Measurements from ENCODE around the gene RCCD1. TPM values are rescaled to one million over a fixed set of nuclear protein-coding genes. Genes with fewer than 3 reads are reported as not detected.

RCCD1 gene
- total RNA-seq, 1 experiment from 2014 or later: 29.0 TPM

DNA sequence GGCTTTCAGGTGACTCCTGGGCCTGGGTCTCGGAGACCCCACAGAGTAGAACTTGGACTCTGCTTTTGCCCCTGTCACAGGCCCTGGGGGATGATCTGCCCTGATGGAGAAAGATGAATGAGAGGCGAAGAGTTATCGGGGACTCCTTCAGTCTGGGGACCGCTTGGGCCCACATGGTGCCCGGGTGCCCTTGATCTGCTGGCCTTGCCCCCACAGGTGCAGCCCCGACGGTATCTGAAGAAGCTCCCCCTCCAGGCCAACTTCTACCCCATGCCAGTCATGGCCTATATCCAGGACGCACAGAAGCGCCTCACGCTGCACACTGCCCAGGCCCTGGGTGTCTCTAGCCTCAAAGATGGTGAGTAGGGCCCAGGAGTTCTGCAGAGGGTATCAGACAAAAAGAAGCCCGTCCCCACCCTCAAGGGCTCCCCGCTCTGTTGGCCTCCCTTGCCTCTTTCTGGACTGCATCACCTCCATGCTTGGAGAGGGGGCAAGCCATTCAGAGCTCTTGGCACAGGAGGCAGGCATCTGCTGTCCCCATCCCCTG lies 41.2 kb upstream of the RCCD1 start:
- BruUV-seq (replicated peaks): no TSS peak
- TF ChIP-seq, protein P1, sequence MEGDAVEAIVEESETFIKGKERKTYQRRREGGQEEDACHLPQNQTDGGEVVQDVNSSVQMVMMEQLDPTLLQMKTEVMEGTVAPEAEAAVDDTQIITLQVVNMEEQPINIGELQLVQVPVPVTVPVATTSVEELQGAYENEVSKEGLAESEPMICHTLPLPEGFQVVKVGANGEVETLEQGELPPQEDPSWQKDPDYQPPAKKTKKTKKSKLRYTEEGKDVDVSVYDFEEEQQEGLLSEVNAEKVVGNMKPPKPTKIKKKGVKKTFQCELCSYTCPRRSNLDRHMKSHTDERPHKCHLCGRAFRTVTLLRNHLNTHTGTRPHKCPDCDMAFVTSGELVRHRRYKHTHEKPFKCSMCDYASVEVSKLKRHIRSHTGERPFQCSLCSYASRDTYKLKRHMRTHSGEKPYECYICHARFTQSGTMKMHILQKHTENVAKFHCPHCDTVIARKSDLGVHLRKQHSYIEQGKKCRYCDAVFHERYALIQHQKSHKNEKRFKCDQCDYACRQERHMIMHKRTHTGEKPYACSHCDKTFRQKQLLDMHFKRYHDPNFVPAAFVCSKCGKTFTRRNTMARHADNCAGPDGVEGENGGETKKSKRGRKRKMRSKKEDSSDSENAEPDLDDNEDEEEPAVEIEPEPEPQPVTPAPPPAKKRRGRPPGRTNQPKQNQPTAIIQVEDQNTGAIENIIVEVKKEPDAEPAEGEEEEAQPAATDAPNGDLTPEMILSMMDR (IDR thresholded peaks at IDR 0.05; ENCODE audit: unreplicated experiment): no peak

DNA sequence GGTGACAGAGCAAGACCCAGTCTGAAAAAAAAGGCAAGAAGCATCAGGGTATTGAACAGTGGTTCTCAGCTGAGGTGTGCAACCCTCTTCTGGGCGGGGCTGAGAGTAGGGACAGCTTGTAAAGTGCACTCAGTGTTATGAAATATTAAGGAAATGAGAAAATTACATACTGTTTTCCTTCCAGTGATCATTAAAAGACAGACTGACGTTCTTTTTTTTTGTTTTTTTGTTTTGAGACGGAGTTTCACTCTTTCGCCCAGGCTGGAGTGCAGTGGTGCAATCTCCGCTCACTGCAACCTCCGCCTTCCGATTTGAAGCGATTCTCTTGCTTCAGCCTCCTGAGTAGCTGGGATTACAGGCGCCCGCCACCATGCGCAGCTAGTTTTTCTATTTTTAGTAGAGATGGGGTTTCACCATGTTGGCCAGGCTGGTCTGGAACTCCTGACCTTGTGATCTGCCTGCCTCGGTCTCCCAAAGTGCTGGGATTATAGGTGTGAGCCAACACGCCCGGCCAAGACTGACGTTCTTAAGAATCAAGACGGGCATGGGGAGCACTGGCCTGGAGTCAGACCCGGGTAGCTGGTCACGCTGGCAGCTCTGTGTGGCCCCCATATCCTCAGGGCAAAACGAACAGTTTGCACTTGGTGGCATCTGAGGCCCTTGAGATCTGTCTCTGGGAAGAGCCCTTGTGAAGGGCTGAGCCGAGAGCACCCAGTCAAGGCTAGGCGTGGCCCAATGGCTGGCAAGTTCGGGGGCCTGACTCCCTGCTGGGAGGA lies 40.2 kb upstream of the RCCD1 start:
- no peak overlapping the region for H3K27ac Mint-ChIP-seq (ENCODE audit: low read depth, unreplicated experiment)
- CTCF ChIA-PET: interaction anchor here (0.8 to 1.6 kb wide), 2 partner anchors 12 to 141 kb away, joined by 3 to 4 read pairs; partner anchors contain the start of gene MAN2A2
- H3K27me3 Mint-ChIP-seq (ENCODE audit: insufficient read depth, unreplicated experiment): no peaks in the 10 kb centered on the region
- BruUV-seq (replicated peaks): no TSS peak
- H3K36me3 Mint-ChIP-seq (ENCODE audit: insufficient read depth, unreplicated experiment): peaks cover 44% of the 10 kb centered on the region
- no peaks in the 10 kb centered on the region for H3K4me1 Mint-ChIP-seq (ENCODE audit: insufficient read depth, unreplicated experiment)
- POLR2A ChIA-PET: interaction anchor here (0.9 to 1.6 kb wide), 3 partner anchors 11 to 16 kb away, joined by 4 to 5 read pairs (median 4); partner anchors contain the start of gene MAN2A2
- H3K9me3 Mint-ChIP-seq (ENCODE audit: unreplicated experiment): no peaks in the 10 kb centered on the region
- intact Hi-C loops (cut with micrococcal nuclease): no loop called here
- DNase-seq (ENCODE audit: unreplicated experiment): no peak
- no peak overlapping the region for H3K4me3 Mint-ChIP-seq (ENCODE audit: unreplicated experiment)
- TF ChIP-seq, protein P1 (IDR thresholded peaks at IDR 0.05; ENCODE audit: unreplicated experiment): no peak

More for the DNA sequence above, 41.2 kb upstream of the RCCD1 start:
- no peak overlapping the region for H3K27ac Mint-ChIP-seq (ENCODE audit: low read depth, unreplicated experiment)
- no peaks in the 10 kb centered on the region for H3K4me1 Mint-ChIP-seq (ENCODE audit: insufficient read depth, unreplicated experiment)
- H3K36me3 Mint-ChIP-seq (ENCODE audit: insufficient read depth, unreplicated experiment): peaks cover 34% of the 10 kb centered on the region
- H3K9me3 Mint-ChIP-seq (ENCODE audit: unreplicated experiment): no peaks in the 10 kb centered on the region
- CTCF ChIA-PET: interaction anchor here (0.7 to 1.6 kb wide), 3 partner anchors 11 to 28 kb away, joined by 3 to 4 read pairs (median 3); partner anchors contain the start of genes HDDC3 and MAN2A2
- intact Hi-C loops (cut with micrococcal nuclease): no loop called here
- no peak for DNase-seq (ENCODE audit: unreplicated experiment)
- H3K4me3 Mint-ChIP-seq (ENCODE audit: unreplicated experiment): no peak overlapping the region
- POLR2A ChIA-PET: interaction anchor here (0.9 to 1.6 kb wide), 3 partner anchors 10 to 17 kb away, joined by 4 to 5 read pairs (median 4); partner anchors contain the start of gene MAN2A2
- no peaks in the 10 kb centered on the region for H3K27me3 Mint-ChIP-seq (ENCODE audit: insufficient read depth, unreplicated experiment)

DNA sequence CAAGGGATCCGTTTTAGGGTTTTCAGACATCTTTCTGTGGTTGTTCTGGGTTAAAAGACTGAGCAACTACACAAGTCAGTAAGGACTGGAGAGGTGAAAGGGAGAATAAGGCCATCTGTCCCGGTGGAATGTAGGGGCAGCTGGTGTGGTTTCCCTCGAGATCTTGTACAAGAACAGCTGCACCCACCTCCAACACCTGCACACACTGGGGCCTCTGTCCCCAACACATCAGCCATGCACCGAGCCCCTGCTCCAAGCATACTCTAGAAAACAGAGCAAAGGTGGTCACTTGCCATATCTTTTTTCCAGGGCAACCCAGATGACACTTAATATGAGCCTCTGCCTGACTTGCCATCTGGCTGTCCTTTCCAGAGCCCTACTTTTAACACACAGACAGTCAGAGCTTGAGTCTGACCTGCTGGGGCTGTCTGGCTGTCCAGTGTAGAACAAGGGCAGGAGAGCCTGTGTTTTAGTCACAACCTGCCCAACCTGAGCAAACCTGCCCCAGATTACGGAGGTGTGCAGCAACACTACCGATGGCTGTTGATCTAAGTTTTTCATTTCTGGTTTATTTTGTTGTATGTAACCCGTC lies 39.4 kb upstream of the RCCD1 start:
- CTCF ChIA-PET: interaction anchor here (0.8 to 1.6 kb wide), 3 partner anchors 13 to 34 kb away, joined by 4 read pairs; partner anchors contain the start of gene MAN2A2
- H3K27ac Mint-ChIP-seq (ENCODE audit: low read depth, unreplicated experiment): no peak overlapping the region
- H3K36me3 Mint-ChIP-seq (ENCODE audit: insufficient read depth, unreplicated experiment): peaks cover 42% of the 10 kb centered on the region
- H3K9me3 Mint-ChIP-seq (ENCODE audit: unreplicated experiment): no peaks in the 10 kb centered on the region
- H3K4me3 Mint-ChIP-seq (ENCODE audit: unreplicated experiment): no peak overlapping the region
- POLR2A ChIA-PET: no interaction called here
- no TSS peak for BruUV-seq (replicated peaks)
- DNase-seq (ENCODE audit: unreplicated experiment): no peak
- no peaks in the 10 kb centered on the region for H3K27me3 Mint-ChIP-seq (ENCODE audit: insufficient read depth, unreplicated experiment)
- intact Hi-C loops (cut with micrococcal nuclease): no loop called here
- H3K4me1 Mint-ChIP-seq (ENCODE audit: insufficient read depth, unreplicated experiment): no peaks in the 10 kb centered on the region
- TF ChIP-seq, protein P1 (IDR thresholded peaks at IDR 0.05; ENCODE audit: unreplicated experiment): no peak
